ENCODE data around the gene RALA.
"Not testable (repeated sequence)": the region's sequence is repeated elsewhere in the genome, so short reads cannot be mapped to it uniquely, and the experiment has no call there.

The RALA gene

GRCh38 chr7:39721345-39721744 is 98.0 kb downstream of the RALA start:
- in situ Hi-C loops (cut with HindIII; ENCODE audit: low sequenced_read_pairs): no loop called here

GRCh38 chr7:39721919-39722597 is 98.7 kb downstream of the RALA start:
- in situ Hi-C loops (cut with HindIII; ENCODE audit: low sequenced_read_pairs): no loop called here

- in situ Hi-C loops (cut with HindIII; ENCODE audit: low sequenced_read_pairs): no loop called here
These were observed 104.0 kb downstream of the RALA start for GRCh38 chr7:39727231-39728012.

- in situ Hi-C loops (cut with HindIII; ENCODE audit: low sequenced_read_pairs): no loop called here
These were observed 109.7 kb downstream of the RALA start for GRCh38 chr7:39732837-39733804.

- in situ Hi-C loops (cut with HindIII; ENCODE audit: low sequenced_read_pairs): no loop called here
These were observed 110.7 kb downstream of the RALA start for GRCh38 chr7:39733881-39734632.

DNA sequence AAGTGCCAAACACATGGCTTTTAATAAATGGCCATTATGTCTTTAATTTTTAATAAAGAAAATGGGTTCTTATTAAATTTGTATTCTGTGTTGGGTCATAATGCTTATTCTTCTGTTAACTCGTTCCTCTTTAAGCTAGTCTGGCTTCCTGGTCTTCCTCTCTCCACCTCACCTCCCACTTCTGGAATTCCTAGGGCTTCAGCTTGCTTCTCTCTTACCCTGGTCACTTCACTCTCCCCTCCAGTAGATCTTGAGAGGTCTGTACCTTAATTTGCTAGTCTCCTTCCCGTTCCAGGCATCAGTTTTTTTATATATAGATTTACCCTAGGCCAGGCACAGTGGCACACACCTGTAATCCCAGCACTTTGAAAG is 111.2 kb downstream of the RALA start:
- in situ Hi-C loops (cut with HindIII; ENCODE audit: low sequenced_read_pairs): no loop called here

DNA sequence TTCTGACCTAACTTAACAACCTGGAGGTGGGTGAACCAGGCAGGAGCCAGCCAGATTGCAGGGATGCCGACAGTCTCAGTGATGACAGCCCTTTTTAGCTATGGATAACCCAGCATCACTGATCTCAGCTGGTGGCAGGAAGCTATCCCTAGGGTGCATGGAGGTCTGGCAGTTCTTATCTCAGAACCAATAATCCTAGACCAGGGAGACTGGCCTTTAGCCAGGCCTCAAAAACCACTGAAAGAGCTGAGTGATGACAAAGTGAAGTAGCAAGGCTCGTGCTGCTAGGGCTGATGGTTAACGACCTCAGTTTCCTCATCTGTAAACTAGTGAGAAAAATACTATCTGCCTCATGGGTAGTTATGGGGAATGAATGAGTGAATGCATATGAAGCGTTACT is 112.5 kb downstream of the RALA start:
- in situ Hi-C loops (cut with HindIII; ENCODE audit: low sequenced_read_pairs): no loop called here

GRCh38 chr7:39741942-39742623 is 118.7 kb downstream of the RALA start:
- in situ Hi-C loops (cut with HindIII; ENCODE audit: low sequenced_read_pairs): no loop called here

DNA sequence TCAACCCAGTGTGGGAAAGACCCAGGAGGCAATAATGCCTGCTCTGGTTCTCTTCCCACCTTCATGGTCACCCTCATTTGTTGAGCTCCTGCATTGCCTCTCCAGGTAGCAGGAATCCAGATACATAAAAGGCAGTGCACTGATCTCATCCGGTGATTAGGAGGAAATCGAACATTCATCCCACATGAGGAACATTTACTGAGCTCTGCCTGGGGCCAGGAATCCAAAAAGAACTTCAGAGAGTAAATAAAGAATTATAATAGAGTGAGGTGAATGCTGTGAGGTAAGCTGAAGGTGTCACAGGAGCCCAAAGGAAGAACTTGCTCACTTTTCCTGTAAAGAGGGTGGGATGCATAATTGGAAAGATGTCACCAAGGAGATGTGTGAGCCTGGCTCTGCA is 121.2 kb downstream of the RALA start:
- in situ Hi-C loops (cut with HindIII; ENCODE audit: low sequenced_read_pairs): no loop called here

- in situ Hi-C loops (cut with HindIII; ENCODE audit: low sequenced_read_pairs): no loop called here
These were observed 121.9 kb downstream of the RALA start for GRCh38 chr7:39745320-39745719.

GRCh38 chr7:39746103-39746819 is 122.9 kb downstream of the RALA start:
- in situ Hi-C loops (cut with HindIII; ENCODE audit: low sequenced_read_pairs): no loop called here

DNA sequence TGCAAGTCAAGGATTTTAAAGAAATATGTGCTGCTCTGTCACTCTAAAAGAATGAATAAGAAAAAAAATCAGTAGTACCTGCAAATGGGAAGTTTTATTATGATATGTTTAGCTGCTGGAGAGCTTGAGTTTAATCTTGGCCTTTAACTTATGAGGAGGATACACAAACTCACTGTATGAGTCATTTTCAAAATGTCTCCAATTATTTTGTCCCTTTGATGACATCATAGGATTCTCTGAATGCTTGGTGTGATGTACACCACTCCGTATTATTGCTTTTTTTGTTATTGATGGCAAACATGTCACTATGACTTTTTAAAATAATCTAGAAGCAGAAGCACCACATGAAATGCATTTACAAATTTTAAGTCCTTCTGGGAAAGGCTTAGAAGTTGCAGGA is 125.8 kb downstream of the RALA start:
- in situ Hi-C loops (cut with HindIII; ENCODE audit: low sequenced_read_pairs): no loop called here

GRCh38 chr7:39749717-39750116 is 126.3 kb downstream of the RALA start:
- in situ Hi-C loops (cut with HindIII; ENCODE audit: low sequenced_read_pairs): no loop called here

GRCh38 chr7:39750253-39751077 is 127.1 kb downstream of the RALA start:
- in situ Hi-C loops (cut with HindIII; ENCODE audit: low sequenced_read_pairs): no loop called here

DNA sequence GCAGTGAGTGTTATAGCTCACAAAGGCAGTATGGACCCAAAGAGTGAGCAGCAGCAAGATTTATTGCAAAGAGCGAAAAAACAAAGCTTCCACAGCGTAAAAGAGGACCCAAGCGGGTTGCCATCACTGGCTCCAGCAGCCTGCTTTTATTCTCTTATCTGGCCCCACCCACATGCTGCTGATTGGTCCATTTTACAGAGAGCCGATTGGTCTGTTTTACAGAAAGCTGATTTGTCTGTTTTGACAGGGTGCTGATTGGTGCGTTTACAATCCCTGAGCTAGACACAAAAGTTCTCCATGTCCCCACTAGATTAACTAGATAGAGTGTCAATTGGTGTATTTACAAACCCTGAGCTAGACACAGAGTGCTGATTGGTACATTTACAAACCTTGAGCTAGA is 129.9 kb downstream of the RALA start:
- in situ Hi-C loops (cut with HindIII; ENCODE audit: low sequenced_read_pairs): not testable (repeated sequence)

DNA sequence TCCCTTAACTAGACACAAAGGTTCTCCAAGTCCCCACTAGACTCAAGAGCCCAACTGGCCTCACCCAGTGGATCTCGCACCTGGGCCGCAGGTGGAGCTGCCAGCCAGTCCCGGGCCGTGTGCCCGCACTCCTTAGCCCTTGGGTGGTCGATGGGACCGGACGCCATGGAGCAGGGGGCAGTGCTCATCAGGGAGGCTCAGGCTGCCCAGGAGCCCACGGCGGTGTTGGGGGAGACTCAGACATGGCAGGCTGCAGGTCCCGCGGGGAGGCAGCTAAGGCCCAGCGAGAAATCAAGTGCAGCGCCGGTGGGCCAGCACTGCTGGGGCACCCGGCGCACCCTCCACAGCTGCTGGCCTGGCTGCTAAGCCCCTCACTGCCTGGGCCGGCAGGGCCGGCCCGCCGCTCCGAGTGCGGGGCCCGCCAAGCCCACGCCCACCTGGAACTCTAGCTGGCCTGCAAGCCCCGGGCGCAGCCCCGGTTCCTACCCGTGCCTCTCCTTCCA is 130.5 kb downstream of the RALA start:
- in situ Hi-C loops (cut with HindIII; ENCODE audit: low sequenced_read_pairs): no loop called here

- in situ Hi-C loops (cut with HindIII; ENCODE audit: low sequenced_read_pairs): no loop called here
These were observed 131.2 kb downstream of the RALA start for GRCh38 chr7:39754326-39755120.

DNA sequence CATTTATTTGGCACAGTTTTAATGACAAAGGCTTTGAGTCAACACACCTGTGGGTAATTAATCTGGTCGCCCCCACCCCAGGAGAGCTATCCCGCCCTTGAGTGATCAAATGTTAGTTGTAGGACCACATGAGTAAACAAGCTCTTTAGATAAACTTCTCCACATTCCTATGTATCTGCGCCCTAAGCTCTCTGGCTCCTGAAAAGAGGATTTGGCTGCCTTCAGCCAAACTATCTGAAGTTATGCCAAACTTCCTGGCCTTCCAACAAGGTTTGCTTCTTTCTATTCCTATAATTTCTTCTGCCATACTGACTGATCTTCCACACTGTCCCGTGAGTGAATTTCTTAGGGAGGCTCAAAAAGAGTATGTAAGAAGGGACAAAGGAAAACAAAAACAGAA is 134.2 kb downstream of the RALA start:
- in situ Hi-C loops (cut with HindIII; ENCODE audit: low sequenced_read_pairs): no loop called here

Data from DLD1 (cell line).